Right lobe of liver (tissue), 6 donors: ENCODE data around the gene NEK1. TPM values are rescaled to one million over a fixed set of nuclear protein-coding genes. Genes with fewer than 3 reads are reported as not detected.
"Not testable (repeated sequence)": the region's sequence is repeated elsewhere in the genome, so short reads cannot be mapped to it uniquely, and the experiment has no call there.

ENCODE experiments used
- ATAC-seq, 4 donors: fragments of 200-7000 bp; cut with Tn5 transposase; one replicate each; pipeline ENCODE4 v1.9.1; 2020; ENCODE audit warnings: mild to moderate bottlenecking in 4 of 4, moderate library complexity in 4 of 4
- DNase-seq, 3 donors: peaks; one replicate each; pipeline ENCODE4 v3.0.0-alpha.2; 2020
- H3K27ac ChIP-seq, 3 donors: fragments of 200-600 bp; one replicate each; pipeline ENCODE4 v1.8.0; 2022
- H3K27me3 ChIP-seq, 2 donors: fragments of 200-600 bp; one replicate each; pipeline ENCODE4 v1.8.0; 2022
- H3K36me3 ChIP-seq, 4 donors: fragments of 200-600 bp; sonication (generic) in 1 of 4; one replicate each; pipeline versions ENCODE4 v1.5.1 to v1.8.0; 2017 to 2022; ENCODE audit warnings: control low read depth in 1 of 4
- H3K4me1 ChIP-seq, 4 donors: fragments of 200-600 bp; sonication (generic) in 1 of 4; one replicate each; pipeline versions ENCODE4 v1.5.1 to v1.8.0; 2017 to 2022; ENCODE audit warnings: control low read depth in 1 of 4
- H3K4me3 ChIP-seq, 3 donors: fragments of 200-600 bp; one replicate each; pipeline ENCODE4 v1.8.0; 2022
- H3K9me3 ChIP-seq, 4 donors: fragments of 200-600 bp; sonication (generic) in 1 of 4; one replicate each; pipeline versions ENCODE4 v1.5.1 to v1.8.0; 2017 to 2022; ENCODE audit warnings: control low read depth in 1 of 4
- CTCF ChIP-seq, 4 donors: fragments of 200-600 bp in 3 of 4; fragments of 450-650 bp in 1 of 4; IDR thresholded peaks; one replicate each; pipeline versions ENCODE4 v1.5.1 to v1.8.0; 2016 to 2022; ENCODE audit warnings: antibody characterized with exemption in 4 of 4, mild to moderate bottlenecking in 2 of 4
- POLR2A ChIP-seq: fragments of 450-650 bp; IDR thresholded peaks from one replicate; pipeline ENCODE4 v1.6.1; 2017; ENCODE audit warnings: antibody characterized with exemption, mild to moderate bottlenecking
- WGBS: methylation state at CpG from one replicate; pipeline ENCODE4 v1.1.6; 2018; ENCODE audit warnings: low coverage, low lambda C conversion rate; ENCODE audit not compliant: insufficient coverage; ENCODE audit errors: missing lambda C conversion rate; 5-methylcytosine and 5-hydroxymethylcytosine counted together
- intact Hi-C, 2 donors: fragments of 100-400 bp; cut with DNase I; formaldehyde crosslinking; loops; one replicate each; pipeline versions ENCODE4 v1.11.2 to v1.14.1; 2022
- total RNA-seq, 6 experiments: library from RNA; depleted of rRNA in 2 of 6; stranded (reverse); fragments of >200 nt in 2 of 6; fragmentation: NEBNext Ultra II Directional in 3 of 6; extraction: Animal tissue kit (Norgen Biotek cat#: 25700) in 3 of 6; gene quantifications; one replicate each; pipeline versions ENCODE4 v1.1.0 to v1.2.4, GENCODE V29; 2016 to 2023
- donor health status: DM: no; HTN: yes; CAD: no.
- donor health status: DM: no; HTN: no; CAD: no.
- donor health status: DM: no; HTN: no; CAD: no.
- donor health status: DM: no; HTN: yes; CAD: no.
- donor health status: DM: no; HTN: yes; CAD: no.

NEK1 gene
- total RNA-seq, 6 experiments from 2014 or later, result 4.1 to 5.2 (median 4.5) TPM

DNA sequence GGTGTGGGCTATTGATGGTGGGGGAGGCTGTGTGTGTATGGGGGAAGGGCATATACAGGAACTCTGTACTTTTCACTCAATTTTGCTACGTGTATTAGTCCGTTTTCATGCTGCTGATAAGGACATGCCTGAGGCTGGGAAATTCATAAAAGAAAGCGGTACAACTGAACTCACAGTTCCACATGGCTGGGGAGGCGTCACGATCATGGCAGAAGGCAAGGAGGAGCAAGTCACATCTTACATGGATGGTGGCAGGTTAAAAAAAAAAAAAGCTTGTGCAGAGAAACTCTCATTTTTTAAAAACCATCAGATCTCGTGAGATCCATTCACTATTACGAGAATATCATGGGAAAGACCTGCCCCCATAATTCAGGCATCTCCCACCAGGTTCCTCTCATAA, 152.3 kb downstream of the NEK1 start:
- 94% methylated on average over 7 of the region's 7 CpGs for WGBS
- H3K4me1 ChIP-seq, result no peaks in the 10 kb centered on the region
- H3K36me3 ChIP-seq, result no peaks in the 10 kb centered on the region
- no peaks in the 10 kb centered on the region for H3K9me3 ChIP-seq
- DNase-seq (no peak), ATAC-seq (no peak)
- no peak overlapping the region for H3K27ac ChIP-seq
- no peak overlapping the region for H3K4me3 ChIP-seq
- intact Hi-C loops, result no loop called here
- no peak for TF ChIP-seq CTCF (IDR thresholded peaks at IDR 0.05)
- no peaks in the 10 kb centered on the region for H3K27me3 ChIP-seq

DNA sequence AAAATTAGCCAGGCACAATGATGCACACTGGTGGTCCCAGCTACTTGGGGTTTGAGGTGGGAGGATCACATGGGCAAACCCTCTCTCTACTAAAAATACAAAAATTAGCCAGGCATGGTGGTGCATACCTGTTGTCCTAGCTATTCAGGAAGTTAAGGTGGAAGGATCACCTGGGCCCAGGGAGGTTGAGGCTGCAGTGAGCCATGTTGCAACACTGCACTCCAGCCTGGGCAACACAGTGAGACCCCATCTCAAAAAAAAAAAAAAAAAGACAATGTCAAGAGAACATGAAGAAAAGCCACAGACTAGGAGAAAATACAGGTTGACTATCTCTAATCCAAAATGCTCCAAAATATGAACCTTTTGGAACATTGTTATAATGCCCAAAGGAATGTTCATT, 153.8 kb downstream of the NEK1 start:
- no peaks in the 10 kb centered on the region for H3K9me3 ChIP-seq
- DNase-seq (no peak), ATAC-seq (no peak)
- no peaks in the 10 kb centered on the region for H3K4me1 ChIP-seq
- intact Hi-C loops, result no loop called here
- H3K27me3 ChIP-seq, result no peaks in the 10 kb centered on the region
- TF ChIP-seq POLR2A (no peak), CTCF (IDR thresholded peaks at IDR 0.05) (no peak)
- H3K4me3 ChIP-seq, result no peak overlapping the region
- no peaks in the 10 kb centered on the region for H3K36me3 ChIP-seq
- no peak overlapping the region for H3K27ac ChIP-seq

DNA sequence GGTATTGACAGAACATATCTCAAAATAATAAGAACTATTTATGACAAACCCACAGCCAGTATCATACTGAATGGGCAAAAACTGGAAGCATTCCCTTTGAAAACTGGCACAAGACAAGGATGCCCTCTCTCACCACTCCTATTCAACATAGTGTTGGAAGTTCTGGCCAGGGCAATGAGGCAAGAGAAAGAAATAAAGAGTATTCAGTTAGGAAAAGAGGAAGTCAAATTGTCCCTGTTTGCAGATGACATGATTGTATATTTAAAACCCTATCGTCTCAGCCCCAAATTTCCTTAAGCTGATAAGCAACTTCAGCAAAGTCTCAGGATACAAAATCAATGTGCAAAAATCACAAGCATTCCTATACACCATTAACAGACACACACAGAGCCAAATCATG, 159.7 kb downstream of the NEK1 start:
- ATAC-seq, H3K4me3 ChIP-seq, H3K27me3 ChIP-seq, intact Hi-C loops, H3K9me3 ChIP-seq, DNase-seq, H3K27ac ChIP-seq, H3K36me3 ChIP-seq, H3K4me1 ChIP-seq: not testable (repeated sequence)
- 43% methylated on average over 1 of the region's 1 CpG for WGBS

GRCh38 chr4:169448935-169449334, 163.4 kb downstream of the NEK1 start:
- H3K36me3 ChIP-seq, H3K4me1 ChIP-seq, H3K27me3 ChIP-seq, H3K27ac ChIP-seq, ATAC-seq, H3K9me3 ChIP-seq, intact Hi-C loops, DNase-seq, H3K4me3 ChIP-seq: not testable (repeated sequence)
- WGBS, result 0% methylated on average over 1 of the region's 10 CpGs

DNA sequence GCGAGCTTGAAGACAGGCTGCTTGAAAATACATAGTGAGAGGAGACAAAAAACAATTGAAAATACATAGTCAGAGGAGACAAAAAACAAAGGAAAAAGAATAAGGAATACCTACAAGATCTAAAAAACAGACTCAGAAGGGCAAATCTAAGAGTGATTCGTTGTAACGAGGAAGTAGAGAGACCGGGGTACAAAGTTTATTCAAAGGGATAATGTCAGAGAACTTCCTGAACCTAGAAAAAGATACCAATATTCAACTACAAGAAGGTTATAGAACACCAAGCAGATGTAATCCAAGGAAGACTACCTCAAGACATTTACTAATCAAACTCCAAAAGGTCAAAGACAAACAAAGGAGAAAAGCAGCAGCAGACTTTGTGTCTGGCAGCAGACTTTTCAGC, 165.6 kb downstream of the NEK1 start:
- intact Hi-C loops, result no loop called here
- Histone ChIP-seq H3K36me3 (no peaks in the 10 kb centered on the region), H3K4me3 (no peak overlapping the region), H3K27me3 (no peaks in the 10 kb centered on the region), H3K27ac (no peak overlapping the region), H3K4me1 (no peaks in the 10 kb centered on the region), H3K9me3 (peaks cover 0 to 8% (median 3%) of the 10 kb centered on the region in 4 donors)
- ATAC-seq, result no peak
- DNase-seq, result no peak
- TF ChIP-seq CTCF (IDR thresholded peaks at IDR 0.05), result no peak
- TF ChIP-seq POLR2A, result no peak
- 94% methylated on average over 4 of the region's 4 CpGs for WGBS

DNA sequence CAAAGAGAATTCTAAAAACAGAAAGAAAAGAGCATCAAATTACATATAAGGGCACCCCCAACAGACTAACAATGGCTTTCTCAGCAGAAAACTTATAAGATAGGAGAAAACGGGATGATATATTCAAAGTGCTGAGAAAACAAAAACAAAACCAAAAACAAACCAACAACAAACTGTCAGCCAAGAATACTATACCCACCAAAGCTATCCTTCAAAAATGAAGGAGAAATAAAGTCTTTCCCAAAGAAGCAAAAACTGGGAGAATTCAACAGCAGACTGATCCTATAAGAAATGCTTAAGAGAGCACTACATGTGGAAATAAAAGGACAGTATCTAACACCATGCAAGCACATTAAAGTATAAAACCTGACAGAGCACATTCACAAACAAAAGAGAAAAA, 168.6 kb downstream of the NEK1 start:
- intact Hi-C loops, result no loop called here
- H3K27ac ChIP-seq, result no peak overlapping the region
- no peak for ATAC-seq

More for the DNA sequence above, 168.6 kb downstream of the NEK1 start:
- Histone ChIP-seq H3K36me3 (no peaks in the 10 kb centered on the region), H3K4me1 (peaks cover 0 to 15% (median 6%) of the 10 kb centered on the region in 4 donors), H3K27me3 (no peaks in the 10 kb centered on the region), H3K4me3 (no peak overlapping the region), H3K9me3 (peaks cover 0 to 8% (median 3%) of the 10 kb centered on the region in 4 donors)
- 86% methylated on average over 1 of the region's 1 CpG for WGBS
- TF ChIP-seq CTCF (IDR thresholded peaks at IDR 0.05) (no peak), POLR2A (no peak)
- DNase-seq, result no peak
